Middle frontal gyrus (tissue), 1 donor: ENCODE measurements around the gene KCTD20.

ENCODE experiments used
- DNase-seq: peaks from one replicate; pipeline ENCODE4 v3.0.0-alpha.2; 2015; ENCODE audit warnings: low spot score; ENCODE audit errors: extremely low spot score

Gene KCTD20

DNA sequence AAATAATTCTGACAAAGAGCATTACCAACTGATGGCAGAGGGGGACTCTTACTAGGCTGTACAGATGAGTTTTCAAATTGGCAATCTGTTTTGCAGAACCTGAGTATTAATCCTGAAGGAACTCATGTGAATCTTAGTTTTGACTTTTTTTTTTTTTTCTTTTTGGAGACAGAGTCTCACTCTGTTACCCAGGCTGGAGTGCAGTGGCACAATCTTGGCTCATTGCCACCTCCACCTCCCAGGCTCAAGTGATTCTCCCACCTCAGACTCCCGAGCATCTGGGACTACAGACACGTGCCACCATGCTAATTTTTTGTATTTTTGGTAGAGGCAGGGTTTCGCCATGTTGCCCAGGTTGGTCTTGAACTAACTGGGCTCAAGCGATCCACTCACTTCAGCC is 49.3 kb downstream of the KCTD20 start:
- DNase-seq, result no peak

DNA sequence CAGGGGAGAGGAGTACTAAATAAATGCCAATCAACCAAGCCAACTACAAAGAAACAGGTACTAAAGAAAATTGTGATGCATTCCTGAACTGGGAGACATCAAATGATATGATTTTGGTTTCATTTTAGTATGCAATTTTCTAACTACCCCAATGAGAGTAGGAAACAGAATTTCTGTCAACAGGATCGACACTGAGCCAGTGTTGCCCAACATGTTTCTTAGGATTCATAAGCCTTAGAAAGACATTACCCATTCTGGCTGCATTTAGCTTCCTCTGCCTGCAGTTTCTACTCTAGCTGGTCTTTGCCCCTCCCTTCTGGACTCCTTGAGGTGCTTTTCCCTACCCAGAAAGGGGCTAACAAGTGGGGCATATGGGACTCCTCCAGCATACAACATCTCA is 49.8 kb downstream of the KCTD20 start:
- no peak for DNase-seq

DNA sequence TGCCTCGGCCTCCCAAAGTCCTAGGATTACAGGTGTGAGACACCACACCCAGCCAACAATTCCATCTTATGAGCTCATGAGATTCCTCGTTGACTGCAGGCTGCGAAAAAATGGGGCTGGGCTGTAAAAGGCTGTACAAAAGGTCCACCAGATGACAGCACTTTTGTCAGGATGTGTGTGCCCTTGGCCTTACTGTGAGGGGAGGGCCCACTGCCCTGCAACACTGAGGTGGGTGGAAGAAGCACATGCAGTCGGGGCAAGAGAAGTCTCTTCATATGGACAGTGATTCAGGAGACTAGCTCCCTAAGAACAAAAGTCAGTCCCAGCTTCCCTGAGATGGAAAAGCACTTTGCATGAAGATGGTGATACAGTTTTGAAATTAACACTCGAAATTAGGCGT is 50.5 kb downstream of the KCTD20 start:
- DNase-seq, result no peak

DNA sequence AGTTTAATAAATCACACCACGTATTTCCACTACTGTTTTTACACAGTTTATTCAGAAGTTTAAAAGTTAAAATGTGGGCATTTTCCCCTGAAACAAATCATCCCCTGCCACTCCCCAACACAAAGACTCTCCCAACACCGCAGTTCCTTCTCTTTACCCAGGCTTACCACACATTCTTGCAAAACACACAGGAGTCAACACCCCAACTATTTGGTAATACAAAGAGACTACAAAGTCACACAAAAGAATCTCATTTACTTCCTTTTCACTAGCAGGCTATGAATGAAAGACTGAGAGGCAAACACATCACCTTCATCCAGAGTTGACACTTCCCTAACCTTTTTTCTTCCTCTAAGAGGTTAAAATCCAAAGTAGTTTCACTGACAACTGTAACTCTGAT is 51.1 kb downstream of the KCTD20 start:
- no peak for DNase-seq

DNA sequence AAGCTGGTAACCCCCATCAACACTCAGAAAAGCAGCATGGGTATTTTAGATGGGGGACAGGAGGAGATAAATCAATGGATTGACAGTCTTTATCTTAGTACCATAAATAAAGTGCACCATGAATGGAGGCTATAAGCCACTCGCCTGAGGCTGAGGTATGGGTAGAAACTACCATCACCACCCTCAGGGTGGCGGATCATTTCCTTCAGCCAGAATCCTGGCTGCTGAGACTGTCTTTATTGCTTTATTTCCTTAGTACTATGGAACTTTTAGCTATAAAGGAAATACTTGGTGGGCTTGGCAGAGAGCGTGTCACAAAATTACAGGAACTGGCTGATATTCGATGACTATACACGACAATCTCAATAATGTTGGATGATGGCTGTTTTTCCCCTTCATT is 52.3 kb downstream of the KCTD20 start:
- DNase-seq, result no peak

DNA sequence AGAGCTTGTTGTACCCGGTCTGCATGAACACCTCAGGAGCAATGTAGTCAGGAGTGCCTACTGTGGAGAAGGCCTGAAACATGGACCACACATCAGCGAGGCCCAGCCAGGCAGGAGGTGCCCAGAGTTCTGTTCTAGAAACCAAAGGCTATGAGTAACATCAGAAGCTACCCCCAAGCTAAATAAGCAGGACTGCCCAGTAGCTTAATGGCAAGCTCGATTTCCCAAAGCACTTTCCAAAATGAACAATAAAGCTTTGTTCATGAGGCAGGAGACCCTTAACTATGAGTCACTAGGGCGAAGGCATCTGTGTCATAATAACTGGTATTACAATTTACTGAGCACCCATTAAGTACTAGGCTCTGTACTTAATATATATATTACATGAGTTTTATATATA is 57.1 kb downstream of the KCTD20 start:
- no peak for DNase-seq

DNA sequence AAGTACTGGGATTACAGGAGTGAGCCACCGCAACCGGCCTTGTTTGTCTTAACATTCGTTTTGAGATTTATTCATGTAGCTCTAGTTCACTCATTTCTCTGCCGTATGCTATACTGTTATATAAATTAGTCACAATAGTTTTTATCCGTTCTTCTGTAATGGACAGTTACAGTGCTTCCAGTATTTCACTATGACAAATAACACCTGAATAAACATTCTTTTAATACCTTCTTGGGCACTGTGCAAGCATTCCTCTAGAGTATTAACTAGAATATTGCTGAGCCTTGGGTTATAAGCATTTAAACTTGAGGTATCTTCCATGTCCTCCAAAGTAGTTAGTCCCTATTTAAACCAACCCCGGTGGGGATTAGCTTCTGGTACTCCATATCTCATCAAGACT is 58.9 kb downstream of the KCTD20 start:
- DNase-seq, result no peak

DNA sequence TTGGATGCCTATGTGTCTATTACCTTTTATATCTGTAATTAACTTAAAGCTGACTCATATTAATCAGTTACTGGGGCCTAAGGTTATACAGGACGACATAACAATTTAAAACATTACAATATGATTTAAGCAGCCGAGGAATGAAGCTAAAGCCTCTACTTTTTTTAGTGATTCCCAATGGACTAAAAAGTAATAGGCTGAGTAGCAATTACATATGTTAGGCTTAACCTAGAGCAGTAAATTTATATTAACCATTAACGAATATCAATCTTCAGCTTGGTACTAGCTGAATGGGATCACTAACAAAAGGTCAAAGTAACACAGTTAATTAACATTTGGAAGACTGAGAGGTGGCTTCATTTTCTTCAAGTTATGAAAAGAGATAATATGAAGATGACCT is 61.4 kb downstream of the KCTD20 start:
- no peak for DNase-seq

DNA sequence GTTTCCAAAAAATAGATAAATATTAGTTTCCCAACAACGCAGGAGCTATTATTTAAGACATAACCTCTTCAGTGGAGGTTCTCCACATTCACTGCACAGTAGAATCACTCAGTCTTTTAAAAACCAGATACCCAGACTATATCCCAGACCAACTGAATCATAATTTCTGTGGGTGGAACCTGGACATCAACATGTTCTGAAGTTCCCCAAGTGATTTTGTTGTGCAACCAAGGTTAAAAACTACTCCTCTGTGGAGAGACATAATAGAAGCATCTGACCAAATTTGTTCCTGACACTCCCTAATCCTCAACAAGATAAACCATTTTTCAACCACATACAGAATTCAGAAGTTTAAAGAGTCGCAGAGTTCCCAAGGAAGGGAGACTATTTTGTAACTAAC is 62.2 kb downstream of the KCTD20 start:
- no peak for DNase-seq

DNA sequence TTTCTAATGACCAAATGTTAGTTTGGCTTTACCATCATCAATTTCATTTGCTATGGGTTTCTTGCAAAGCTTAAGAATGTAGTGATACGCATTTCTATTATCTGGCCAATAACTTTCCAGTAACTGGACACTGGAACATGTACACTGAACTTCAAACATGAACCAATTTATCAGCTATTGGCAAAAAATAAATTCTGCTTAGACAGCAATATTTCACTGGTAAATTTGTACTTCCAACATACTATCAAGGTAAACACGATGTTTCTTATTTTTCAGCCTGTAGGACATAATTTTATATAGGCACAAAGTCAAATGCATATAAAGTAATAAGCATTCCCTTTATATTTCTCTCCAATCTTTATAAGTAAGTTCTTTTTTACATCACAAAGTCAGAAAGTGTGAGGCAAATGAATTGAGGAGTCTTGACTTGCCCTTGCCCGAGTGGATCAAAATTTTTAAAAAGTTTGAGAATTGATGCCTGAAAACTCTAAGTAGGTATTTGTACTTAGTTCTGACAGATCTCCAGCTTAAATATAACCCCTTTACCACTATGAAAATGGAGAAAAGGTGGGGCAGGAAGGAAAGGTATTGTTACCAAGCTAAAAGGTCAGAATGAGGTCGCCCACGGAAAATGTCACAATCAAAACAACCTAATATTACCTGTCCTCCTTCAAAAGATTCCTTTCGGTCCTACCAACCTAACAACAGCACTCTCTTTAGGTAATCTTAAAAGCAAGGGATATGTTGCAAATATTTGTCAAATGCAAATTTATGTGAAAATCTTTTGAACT is 63.1 kb downstream of the KCTD20 start:
- no peak for DNase-seq

DNA sequence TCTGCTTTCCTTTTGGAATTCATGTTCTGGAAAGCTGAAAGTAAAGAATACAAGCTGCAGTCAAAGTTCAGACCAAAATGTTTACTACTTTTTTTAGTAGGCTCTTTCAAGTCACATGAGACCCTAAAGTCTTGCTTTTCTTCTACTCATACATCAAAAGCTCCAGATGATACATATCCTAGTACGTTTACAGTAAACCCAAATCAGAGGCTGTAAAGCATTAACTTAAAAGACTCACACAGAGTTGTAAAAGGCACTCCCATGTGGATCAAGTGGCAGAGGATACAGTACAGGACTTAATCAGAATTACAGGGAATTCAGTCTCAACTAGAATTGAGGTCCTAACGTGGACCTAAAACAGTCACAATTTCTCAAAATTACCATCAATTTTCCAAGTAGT is 63.8 kb downstream of the KCTD20 start:
- no peak for DNase-seq

DNA sequence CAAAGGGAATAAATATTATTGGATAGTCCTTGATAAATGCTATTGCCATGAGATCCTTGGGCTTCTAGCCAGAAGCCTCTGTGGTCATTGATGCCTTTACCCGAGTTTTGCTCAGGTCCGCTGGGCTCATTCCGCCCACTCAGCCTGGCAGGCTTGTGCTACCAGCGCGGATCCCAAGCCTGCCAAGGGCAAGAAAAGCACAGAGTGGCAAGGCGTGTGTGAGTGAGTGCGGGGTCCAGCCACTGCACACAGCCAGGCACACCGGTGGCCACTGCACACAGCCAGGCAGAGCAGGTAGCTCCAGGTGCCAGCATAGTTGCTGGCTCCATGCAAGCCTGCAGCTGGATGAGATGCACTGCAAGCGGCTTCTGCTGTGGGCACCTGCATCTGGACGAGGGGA is 65.7 kb downstream of the KCTD20 start:
- no peak for DNase-seq

DNA sequence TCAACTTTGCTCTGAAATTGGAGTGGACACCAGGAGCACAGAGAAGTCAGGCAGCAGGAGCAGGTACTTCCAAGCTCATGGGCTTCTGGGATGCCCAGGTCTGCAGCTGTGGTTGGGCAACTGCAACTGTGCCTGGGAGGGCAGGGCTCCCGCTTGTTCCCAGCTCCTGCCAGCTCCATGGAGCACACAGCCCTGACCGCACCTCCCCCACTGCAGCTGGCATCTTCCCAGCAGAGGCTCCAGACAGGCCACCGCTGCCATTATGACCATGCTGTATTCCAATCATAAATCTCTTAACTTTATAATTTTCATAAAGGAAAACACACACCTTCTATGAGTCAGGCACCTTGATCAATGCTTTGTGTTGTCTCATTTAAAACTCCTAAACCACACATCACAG is 67.6 kb downstream of the KCTD20 start:
- no peak for DNase-seq

DNA sequence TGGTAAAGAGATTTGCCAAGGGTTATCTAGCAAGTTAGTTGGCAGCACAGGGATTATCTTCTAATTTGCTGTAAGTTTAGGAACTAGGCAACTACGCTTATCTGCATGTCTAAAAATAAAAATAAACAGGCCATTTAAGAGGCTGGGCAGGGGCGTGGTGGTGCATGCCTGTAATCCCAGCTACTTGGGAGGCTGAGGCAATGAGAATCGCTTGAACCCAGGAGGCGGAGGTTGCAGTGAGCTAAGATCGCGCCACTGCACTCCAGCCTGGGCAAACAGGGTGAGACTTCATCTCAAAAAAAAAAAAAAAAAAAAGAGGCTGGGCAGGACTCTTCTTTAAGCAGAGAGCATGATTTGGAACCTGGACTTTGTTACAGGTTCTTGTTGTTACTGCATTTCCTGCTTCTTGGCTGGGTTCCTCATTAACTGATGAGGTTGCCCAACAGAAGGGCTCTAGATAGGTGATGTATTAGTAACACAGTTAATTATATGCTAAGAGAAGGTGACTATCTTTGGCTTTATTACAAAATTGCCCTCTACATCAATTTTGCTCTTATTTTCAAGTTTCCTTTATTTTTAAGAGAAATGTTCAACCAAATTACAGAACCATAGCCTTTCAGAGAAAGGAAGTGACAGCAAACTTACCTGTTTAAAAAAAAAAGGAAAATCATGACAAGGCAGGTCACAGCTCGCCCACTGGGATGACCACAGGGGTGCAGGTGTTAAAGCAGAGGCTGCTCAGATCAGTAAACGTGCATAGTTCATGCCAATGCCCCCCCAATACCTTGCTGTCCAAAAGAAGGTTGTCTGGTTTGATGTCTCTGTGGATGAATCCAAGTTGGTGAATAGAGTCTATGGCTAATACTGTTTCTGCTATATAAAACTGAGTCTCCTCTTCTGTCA is 72.0 kb downstream of the KCTD20 start:
- DNase-seq, result no peak

DNA sequence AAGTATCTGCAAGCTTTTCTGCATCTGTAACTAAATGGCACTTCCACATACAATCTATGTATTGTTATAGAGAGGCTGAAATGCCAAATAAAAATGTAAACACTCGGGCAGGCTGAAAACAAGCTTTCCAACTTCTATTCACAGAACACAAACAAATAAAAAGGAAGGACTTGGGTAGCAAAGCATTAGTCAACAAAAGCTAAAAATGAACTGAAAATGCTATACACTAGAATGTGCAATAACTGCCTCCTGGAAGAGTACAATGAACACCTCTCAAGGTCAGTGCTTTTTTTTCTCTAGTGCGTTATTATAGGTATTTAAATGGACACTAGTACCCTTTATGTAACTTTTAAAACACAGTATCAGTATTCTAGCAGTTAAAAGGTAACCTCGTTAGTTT is 73.0 kb downstream of the KCTD20 start:
- no peak for DNase-seq

DNA sequence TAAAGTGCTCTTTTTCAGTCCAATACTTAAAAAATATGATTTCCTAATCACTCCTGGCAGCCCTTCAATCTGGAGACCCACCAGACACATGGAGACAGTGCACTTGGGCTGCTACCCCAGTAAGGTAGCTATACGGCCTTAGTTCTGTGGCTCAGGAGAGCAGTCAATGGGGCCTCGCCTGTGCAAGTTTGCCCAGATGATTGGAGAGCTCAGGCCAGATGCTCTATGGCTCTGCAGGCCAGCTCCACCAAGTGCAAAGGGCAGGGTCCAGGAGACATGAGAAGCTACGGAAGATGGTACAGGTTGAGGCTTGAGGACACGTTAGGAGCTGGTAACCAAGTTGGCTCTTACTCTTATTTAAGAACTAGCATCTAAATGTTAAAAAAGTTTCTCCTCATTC is 73.8 kb downstream of the KCTD20 start:
- DNase-seq, result no peak

DNA sequence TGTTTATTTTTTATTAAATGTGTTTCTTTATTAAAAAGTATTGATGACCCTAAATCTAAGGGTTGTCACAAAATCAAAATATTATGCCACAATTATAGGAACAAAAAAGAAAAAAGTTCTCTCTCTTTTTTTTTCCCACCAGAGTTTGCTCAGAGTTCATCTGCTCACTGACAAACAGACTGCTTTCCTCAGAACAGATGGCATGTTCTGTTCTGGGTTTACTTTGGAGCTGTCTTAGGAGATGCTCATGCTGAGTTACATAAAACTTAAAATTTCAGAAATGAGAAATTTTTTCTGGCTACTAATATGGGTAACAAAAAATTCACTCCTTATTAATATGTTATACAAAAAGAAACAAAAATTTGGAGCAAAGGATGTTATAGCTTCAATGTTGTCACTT is 74.2 kb downstream of the KCTD20 start:
- no peak for DNase-seq

DNA sequence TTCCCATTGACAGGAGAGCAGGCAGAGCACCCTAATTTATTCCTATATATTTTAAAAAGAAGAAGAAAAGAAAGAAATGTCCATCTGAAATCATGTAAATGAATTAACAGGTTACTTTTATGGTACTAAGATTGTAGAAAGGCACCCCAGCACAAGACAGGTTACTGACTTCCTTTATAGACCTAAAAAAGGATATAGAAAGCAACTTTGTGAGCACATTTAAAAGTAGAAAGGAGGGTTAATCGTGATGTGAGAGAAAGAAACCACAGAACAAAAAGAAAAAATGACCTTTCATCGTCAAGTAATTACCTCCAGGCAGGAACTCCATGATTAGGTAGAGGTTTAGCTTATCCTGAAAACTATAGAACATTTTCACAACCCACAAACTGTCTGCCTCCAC is 74.6 kb downstream of the KCTD20 start:
- DNase-seq, result no peak

DNA sequence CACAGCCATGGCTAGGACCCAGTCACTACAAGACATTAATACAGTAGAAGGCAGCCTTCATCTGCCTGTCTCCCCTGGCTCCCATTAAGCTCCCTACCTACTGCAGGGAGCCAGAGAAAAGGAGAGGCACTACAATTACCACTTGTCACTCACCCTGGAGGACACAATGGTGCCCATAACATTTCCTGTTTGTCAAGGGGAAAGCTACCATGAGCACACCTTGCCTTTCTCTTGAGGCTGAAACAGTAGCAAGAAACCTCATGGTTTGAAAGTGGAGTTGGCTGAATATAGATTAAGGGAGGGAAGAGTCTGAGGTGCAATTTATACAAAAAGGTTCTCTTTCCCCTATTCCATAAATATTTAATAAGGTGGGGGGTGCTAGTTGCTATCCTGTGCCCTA is 76.6 kb downstream of the KCTD20 start:
- DNase-seq, result no peak

DNA sequence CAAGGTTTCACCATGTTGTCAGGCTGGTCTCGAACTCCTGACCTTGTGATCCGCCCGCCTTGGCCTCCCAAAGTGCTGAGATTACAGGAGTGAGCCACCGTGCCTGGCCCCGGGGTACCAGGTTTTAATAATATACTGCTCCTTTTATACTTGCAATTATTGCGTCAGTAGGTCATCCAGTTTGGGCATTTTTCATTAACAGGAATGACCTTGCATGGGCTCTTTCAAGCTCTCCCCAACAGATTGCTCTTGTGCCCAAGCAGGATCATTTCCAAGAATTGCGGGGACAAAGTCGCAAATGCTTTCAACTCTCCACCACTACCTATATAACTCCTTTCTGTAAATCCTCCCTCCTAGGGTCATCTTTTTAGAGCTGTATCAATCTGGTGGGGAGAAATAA is 80.7 kb downstream of the KCTD20 start:
- DNase-seq, result no peak

DNA sequence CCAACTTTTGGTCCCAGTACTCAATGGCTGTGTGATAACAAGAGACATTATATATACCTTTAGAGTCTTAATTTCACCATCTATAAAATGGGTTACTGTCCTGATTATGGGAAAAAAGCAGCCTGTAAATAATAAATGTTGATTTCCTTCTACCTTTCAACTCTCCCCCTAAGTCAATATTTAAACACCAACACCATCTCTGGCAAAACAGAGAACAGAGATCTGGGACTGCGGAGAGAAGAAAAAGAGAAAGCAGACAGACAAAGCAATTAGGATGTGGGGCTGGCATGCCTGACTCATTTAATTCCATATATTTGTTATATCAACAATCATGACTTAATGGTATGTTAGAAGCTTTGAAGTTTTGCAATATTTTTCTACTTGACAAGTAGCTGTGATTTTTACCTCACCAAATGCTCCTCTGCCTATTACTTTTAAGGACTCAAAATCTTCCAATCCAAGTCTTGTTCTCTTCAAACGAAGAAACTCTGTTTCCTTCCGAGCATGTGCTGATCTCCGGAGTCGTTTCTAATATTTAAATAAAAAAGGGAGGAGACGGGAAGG is 81.2 kb downstream of the KCTD20 start:
- DNase-seq, result no peak

DNA sequence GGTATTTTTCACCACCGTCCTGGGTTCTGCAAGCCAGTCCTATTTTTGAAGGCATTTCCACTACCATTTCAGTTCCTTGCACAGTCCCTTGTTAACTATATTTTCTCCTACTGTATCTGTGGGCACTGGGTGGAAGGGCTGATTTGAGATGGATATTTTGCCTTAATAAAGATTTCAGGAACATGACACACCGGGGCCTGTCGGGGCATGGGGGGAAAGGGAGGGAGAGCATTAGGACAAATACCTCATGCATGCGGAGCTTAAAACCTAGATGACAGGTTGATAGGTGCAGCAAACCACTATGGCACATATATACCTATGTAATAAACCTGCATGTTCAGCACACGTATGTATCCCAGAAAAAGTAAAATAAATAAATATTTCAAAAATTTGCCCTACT is 82.1 kb downstream of the KCTD20 start:
- no peak for DNase-seq
